Cerebellar cortex (tissue), 1 donor: ENCODE results near the gene MLH1.

Experiments used
- DNase-seq: peaks from one replicate; pipeline ENCODE4 v3.0.0-alpha.2; 2015; ENCODE audit warnings: low spot score

The MLH1 gene

GRCh38 chr3:36981006-36981405 lies 12.3 kb upstream of the MLH1 start:
- no peak for DNase-seq

DNA sequence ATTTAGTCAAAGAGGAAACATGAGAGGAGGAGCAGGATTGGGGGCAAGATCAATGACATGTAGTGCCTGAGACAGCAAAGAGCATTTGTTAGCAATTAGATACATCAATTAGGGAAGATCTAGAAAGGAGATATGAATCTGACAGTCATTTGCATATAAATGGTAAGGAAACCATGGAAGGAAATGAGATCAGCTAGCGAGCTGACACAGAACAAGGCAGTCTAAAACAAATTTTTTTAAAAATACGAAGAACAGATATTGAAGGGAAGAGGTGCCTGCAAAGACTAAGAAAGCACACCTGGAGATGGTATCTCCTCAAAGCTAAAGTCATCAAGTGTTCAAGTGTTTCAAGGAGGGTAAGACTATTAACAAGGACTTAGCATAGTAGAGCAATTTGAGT lies 5.0 kb upstream of the MLH1 start:
- DNase-seq, result no peak

- DNase-seq, result no peak
Measured at GRCh38 chr3:36989005-36989404, 4.3 kb upstream of the MLH1 start.

DNA sequence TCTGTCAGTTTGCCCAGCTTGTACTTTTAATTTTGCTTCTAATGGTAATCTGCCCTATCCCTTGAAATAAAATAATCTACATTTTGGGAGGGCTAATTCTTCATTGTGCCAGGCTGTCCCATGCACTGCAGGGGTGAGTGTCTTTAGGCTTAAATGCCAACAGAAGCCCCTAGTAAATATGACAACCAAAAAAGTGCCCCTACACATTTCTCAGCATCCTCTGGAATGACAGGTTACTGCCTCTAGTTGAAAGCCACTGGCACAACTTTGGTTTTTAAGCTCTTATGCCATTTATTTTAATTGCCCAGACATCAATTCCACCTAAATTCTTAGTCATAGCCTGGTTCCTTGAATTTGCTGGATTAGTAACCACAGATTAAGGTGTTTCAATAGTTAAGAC lies 3.8 kb upstream of the MLH1 start:
- no peak for DNase-seq

DNA sequence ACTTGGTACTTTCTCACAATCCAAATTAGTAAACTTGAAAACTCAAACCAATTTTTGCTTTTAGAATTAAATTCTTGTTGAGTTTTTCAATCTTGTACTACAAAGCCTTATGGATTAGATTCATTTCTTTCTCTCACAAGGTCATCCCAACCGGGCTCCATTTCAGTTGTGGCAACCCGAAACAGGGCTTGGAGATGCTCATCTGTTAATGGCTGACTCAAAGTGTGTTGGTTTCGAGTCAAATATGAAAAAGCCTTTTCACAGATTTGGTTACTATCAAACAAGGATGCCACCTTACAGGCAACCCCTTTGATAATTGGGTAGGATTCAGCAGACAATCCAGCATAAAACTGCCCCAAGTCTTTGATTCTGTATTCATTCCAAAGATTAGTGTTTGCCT lies 2.2 kb upstream of the MLH1 start:
- no peak for DNase-seq

DNA sequence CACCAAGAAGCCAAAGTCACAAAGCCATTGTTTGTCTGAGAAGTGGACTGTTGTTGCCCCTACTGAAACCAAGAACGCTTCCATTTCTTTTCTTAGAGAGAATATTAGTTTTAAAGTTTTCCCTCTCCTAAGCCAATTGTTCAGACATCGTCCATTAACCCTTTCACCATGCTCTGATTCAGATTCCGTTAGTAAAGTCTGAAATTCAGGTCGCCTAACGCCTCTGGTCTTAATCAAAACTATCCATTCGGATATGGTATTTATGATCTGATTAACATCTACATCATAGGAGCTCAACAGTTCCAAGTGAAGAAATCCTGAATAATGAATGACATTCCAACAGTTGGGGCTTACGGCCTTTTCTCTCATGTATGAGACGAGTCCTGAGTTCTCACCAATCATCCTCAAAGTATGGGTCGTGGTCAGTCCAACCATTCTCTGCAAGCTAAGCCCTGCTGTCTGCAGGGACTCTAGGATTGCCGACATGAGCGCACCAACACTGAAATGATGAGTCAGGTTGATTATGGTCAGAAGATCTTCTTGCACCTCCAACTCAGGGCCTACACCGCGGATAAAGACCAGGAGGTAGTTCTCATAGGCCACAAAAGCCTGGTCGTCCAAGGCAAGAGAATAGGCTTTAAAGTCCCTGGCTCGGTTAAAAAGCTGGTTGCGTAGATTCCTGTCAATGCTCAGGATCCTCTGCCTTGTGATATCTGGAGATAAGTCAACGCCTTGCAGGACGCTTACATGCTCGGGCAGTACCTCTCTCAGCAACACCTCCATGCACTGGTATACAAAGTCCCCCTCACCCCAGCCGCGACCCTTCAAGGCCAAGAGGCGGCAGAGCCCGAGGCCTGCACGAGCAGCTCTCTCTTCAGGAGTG lies 1.2 kb upstream of the MLH1 start:
- DNase-seq, result peak; percentile 48

DNA sequence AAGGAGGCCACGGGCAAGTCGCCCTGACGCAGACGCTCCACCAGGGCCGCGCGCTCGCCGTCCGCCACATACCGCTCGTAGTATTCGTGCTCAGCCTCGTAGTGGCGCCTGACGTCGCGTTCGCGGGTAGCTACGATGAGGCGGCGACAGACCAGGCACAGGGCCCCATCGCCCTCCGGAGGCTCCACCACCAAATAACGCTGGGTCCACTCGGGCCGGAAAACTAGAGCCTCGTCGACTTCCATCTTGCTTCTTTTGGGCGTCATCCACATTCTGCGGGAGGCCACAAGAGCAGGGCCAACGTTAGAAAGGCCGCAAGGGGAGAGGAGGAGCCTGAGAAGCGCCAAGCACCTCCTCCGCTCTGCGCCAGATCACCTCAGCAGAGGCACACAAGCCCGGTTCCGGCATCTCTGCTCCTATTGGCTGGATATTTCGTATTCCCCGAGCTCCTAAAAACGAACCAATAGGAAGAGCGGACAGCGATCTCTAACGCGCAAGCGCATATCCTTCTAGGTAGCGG lies 452 bp upstream of the MLH1 start, which contains the start of gene EPM2AIP1:
EPM2AIP1 (minus strand) TSS at position 326 of the 520 bp plus-strand sequence; CDS start at position 272, 54 bp downstream.
- no peak for DNase-seq

DNA sequence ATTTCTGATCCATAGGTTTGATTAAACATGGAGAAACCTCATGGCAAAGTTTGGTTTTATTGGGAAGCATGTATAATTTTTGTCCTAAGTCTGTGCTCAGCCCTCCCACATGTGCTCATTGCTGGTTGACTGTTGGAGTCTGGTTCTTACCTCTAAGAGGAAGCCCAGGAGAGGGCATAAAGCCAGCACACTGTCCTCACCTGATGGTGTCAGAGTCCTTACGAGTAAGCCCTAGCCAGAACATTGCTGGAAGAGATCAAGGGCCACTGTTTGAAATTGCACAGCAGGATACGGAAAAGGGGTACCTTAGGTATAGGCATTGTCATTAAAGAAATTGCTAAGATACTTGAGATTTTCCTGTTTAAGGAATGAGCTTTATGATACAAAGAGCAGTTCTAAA lies 21.3 kb downstream of the MLH1 start:
- DNase-seq, result no peak

DNA sequence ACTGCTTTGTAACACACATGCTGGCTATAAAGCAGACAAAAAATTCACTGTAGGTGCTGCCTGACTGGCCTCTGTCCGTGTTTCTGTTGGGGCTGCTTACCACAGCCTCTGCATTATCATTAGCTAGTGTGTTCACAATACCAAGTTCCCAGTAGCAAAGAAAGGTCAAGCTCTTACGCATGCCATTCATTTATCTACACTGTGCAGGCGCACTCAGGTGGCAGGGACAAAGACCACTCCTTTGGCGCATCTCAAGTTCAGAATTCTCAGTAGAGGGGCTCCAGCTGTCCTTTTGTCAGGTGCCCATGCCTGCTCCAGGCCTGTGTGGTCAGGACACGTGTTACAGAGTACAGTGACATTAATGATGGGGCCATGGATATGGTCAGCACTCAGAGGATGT lies 22.3 kb downstream of the MLH1 start:
- DNase-seq, result no peak

- DNase-seq, result no peak
Measured at GRCh38 chr3:37016903-37017302, 23.6 kb downstream of the MLH1 start.

DNA sequence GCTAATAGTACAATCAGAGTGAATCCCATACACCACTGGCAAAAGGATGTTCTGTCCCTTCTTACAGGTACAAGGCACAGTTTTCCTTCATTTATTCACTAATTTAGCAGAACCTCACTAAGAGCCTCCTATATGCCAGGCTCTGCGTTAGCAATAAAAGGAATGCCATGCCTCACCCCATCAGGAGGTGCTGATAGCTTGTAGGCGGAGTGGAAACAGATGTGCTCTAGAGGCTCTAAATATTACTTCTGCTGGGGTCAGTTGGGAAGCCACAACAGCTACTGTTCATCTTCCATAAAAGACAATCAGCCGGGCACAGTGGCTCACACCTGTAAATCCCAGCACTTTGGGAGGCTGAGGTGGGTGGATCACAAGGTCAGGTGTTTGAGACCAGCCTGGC lies 24.4 kb downstream of the MLH1 start:
- no peak for DNase-seq

DNA sequence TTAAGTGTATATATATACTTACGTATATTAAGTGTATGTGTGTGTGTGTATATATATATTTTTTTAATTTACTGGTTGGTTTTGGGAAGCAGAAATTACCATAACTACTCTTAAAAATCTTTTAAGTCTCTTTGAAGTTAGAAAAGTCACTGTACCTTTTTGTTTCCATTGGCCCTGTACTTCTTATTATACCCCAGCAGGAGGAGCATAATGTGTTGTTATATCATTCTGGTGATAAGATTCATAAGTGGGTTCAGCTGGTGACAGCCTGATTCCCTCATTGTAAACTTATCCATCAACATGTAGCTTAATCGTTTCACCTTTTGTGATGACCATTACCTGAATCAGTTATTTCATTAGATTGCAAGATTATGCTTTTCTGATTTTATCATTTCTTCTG lies 30.8 kb downstream of the MLH1 start:
- DNase-seq, result no peak

DNA sequence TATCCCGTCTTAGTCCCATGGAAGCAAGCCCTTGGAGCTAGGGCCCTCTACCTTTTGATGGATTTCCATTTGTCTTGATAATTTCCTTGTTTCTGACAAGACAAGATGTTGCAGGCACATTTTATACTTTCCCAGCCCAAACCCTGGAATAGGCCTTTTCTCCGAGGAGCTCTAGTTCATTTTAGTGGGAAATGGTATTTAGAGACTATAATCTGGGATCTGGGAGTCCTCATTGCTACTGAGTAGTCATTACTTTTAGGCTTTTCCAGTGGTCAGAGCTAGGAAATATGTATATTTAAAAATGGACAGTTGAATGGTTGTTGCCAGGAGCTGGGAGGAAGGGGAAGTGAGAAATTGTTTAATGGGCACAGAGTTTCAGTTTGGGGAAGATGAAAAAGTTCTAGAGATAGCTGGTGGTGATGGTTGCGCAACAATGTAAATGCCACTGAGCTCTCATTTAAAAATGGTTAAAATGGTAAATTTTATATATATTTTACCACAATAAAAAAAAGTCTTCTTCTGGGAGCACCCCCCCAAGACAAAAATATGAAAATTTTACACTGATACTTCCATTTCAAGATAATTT lies 31.6 kb downstream of the MLH1 start:
- DNase-seq, result no peak

GRCh38 chr3:37025561-37026335 lies 32.4 kb downstream of the MLH1 start:
- no peak for DNase-seq

- DNase-seq, result no peak
Measured at GRCh38 chr3:37026851-37027250, 33.5 kb downstream of the MLH1 start.

DNA sequence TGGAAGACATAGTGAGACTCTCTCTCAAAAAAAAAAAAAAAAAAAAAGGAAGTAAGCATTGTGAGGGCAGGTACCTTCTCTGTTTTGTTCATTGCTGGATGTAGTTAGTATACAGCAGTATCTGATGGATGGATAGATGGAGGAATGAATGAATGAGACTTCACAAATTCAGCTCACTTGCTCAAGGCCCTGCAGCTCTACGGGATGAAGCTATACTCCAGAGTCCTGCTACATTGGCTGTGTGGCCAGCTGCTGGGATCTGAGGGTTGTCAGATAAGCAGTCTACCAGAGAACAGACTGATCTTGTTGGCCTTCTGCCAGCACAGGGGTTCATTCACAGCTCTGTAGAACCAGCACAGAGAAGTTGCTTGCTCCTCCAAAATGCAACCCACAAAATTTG lies 35.0 kb downstream of the MLH1 start:
- no peak for DNase-seq

DNA sequence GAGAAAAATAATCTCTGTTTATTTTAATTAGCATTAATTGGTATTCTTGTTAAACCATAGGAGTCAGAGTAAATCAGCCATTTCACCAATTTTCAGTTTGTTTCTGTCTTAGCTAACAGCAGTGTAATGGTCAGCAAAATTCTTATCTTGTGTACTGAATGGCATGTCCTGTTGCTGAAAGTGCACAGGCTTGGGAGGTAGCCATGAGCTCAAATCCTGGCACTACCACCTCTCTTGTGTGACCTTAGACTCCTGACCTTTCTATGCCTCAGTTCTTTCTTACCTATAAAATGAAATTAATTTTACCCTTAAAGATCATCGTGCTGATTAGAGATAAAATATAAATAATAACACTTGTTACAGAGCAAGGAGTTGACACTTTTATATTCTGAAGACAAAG lies 35.8 kb downstream of the MLH1 start:
- DNase-seq, result no peak

GRCh38 chr3:37029516-37030163 lies 36.3 kb downstream of the MLH1 start:
- DNase-seq, result no peak

GRCh38 chr3:37030588-37030987 lies 37.3 kb downstream of the MLH1 start:
- no peak for DNase-seq

GRCh38 chr3:37031096-37031682 lies 37.9 kb downstream of the MLH1 start:
- DNase-seq, result no peak

GRCh38 chr3:37032961-37033360 lies 39.6 kb downstream of the MLH1 start:
- DNase-seq, result peak; percentile 64

- no peak for DNase-seq
Measured at GRCh38 chr3:37037352-37037751, 44.0 kb downstream of the MLH1 start.
